ENCODE measurements around the gene PHF5A. TPM values are rescaled to one million over a fixed set of nuclear protein-coding genes. Genes with fewer than 3 reads are reported as not detected.
"Not testable (repeated sequence)": the region's sequence is repeated elsewhere in the genome, so short reads cannot be mapped to it uniquely, and the experiment has no call there.

The PHF5A gene
- total RNA-seq, 1 donor from 2014 or later: 90.3 TPM

GRCh38 chr22:41447435-41448188, 20.9 kb downstream of the PHF5A start:
- Mint-ChIP-seq H3K4me1 (peaks cover 23% of the 10 kb centered on the region), H3K27ac (peak overlapping the region; percentile 95), H3K4me3 (peak overlapping the region; percentile 96), H3K9me3 (no peaks in the 10 kb centered on the region), H3K27me3 (no peaks in the 10 kb centered on the region), H3K36me3 (ENCODE audit: low read depth) (peaks cover 24% of the 10 kb centered on the region)
- peak; percentile 89 for DNase-seq
- intact Hi-C loops (cut with micrococcal nuclease): loop anchor here (1.0 to 10.0 kb wide), 7 partner anchors 21 to 810 kb away; partner anchors contain the start of genes DESI1, EP300, MRTFA and PHF5A

GRCh38 chr22:41446639-41447434, 21.7 kb downstream of the PHF5A start, which contains the start of gene TOB2:
TSS of gene TOB2 (minus strand) at chr22:41446801. CDS start at chr22:41437345, 9,456 bp downstream.
- H3K9me3 Mint-ChIP-seq: no peaks in the 10 kb centered on the region
- DNase-seq: peak; percentile 99
- peaks cover 26% of the 10 kb centered on the region for H3K36me3 Mint-ChIP-seq (ENCODE audit: low read depth)
- H3K27me3 Mint-ChIP-seq: no peaks in the 10 kb centered on the region
- peaks cover 28% of the 10 kb centered on the region for H3K4me1 Mint-ChIP-seq
- intact Hi-C loops (cut with micrococcal nuclease): loop anchor here (1.0 to 10.0 kb wide), 5 partner anchors 145 to 810 kb away; partner anchors contain the start of genes EP300, MRTFA, RANGAP1 and ZC3H7B
- peak within 1 kb of the TSS; percentile 95 for H3K27ac Mint-ChIP-seq
- H3K4me3 Mint-ChIP-seq: peak within 1 kb of the TSS; percentile 96

GRCh38 chr22:41446057-41446501, 22.4 kb downstream of the PHF5A start:
- Mint-ChIP-seq H3K27me3 (no peaks in the 10 kb centered on the region), H3K36me3 (ENCODE audit: low read depth) (peaks cover 28% of the 10 kb centered on the region), H3K9me3 (no peaks in the 10 kb centered on the region), H3K4me3 (peak overlapping the region; percentile 96), H3K4me1 (peaks cover 28% of the 10 kb centered on the region), H3K27ac (peak overlapping the region; percentile 95)
- DNase-seq: no peak
- intact Hi-C loops (cut with micrococcal nuclease): loop anchor here (1.0 to 10.0 kb wide), 5 partner anchors 144 to 809 kb away; partner anchors contain the start of genes EP300, MRTFA, RANGAP1 and ZC3H7B

- Mint-ChIP-seq H3K9me3 (no peaks in the 10 kb centered on the region), H3K27ac (peak overlapping the region; percentile 91), H3K4me3 (peak overlapping the region; percentile 96), H3K36me3 (ENCODE audit: low read depth) (peaks cover 28% of the 10 kb centered on the region), H3K4me1 (peaks cover 28% of the 10 kb centered on the region), H3K27me3 (no peaks in the 10 kb centered on the region)
- DNase-seq: peak; percentile 80
- intact Hi-C loops (cut with micrococcal nuclease): loop anchor here (1.0 to 10.0 kb wide), 6 partner anchors 41 to 808 kb away; partner anchors contain the start of genes EP300, MRTFA, RANGAP1 and ZC3H7B
These were observed 23.1 kb downstream of the PHF5A start for GRCh38 chr22:41445129-41446056.

- Mint-ChIP-seq H3K27ac (peak overlapping the region; percentile 91), H3K4me1 (peaks cover 28% of the 10 kb centered on the region), H3K4me3 (peak overlapping the region; percentile 96), H3K9me3 (no peaks in the 10 kb centered on the region), H3K36me3 (ENCODE audit: low read depth) (peaks cover 28% of the 10 kb centered on the region), H3K27me3 (no peaks in the 10 kb centered on the region)
- intact Hi-C loops (cut with micrococcal nuclease): loop anchor here (1.0 to 10.0 kb wide), 6 partner anchors 40 to 807 kb away; partner anchors contain the start of genes DESI1, EP300, MRTFA and XRCC6
- DNase-seq: peak; percentile 96
These were observed 23.9 kb downstream of the PHF5A start for GRCh38 chr22:41444360-41445128.

GRCh38 chr22:41442240-41442792, 26.2 kb downstream of the PHF5A start:
- intact Hi-C loops (cut with micrococcal nuclease): loop anchor here (10.0 kb wide), 1 partner anchor 348 kb away; the partner anchor contains the start of gene EP300
- no peaks in the 10 kb centered on the region for H3K9me3 Mint-ChIP-seq
- H3K4me1 Mint-ChIP-seq: peaks cover 18% of the 10 kb centered on the region
- no peak for DNase-seq
- no peaks in the 10 kb centered on the region for H3K27me3 Mint-ChIP-seq
- H3K36me3 Mint-ChIP-seq (ENCODE audit: low read depth): peaks cover 30% of the 10 kb centered on the region
- H3K4me3 Mint-ChIP-seq: no peak overlapping the region
- H3K27ac Mint-ChIP-seq: peak overlapping the region; percentile 5

GRCh38 chr22:41440511-41440910, 28.0 kb downstream of the PHF5A start:
- peaks cover 18% of the 10 kb centered on the region for H3K4me1 Mint-ChIP-seq
- H3K4me3 Mint-ChIP-seq, DNase-seq, H3K27me3 Mint-ChIP-seq, H3K9me3 Mint-ChIP-seq: not testable (repeated sequence)
- intact Hi-C loops (cut with micrococcal nuclease): loop anchor here (10.0 kb wide), 1 partner anchor 346 kb away; the partner anchor contains the start of gene EP300
- H3K36me3 Mint-ChIP-seq (ENCODE audit: low read depth): peaks cover 43% of the 10 kb centered on the region
- peak overlapping the region; percentile 29 for H3K27ac Mint-ChIP-seq

- no peak for DNase-seq
- Mint-ChIP-seq H3K27ac (no peak overlapping the region), H3K9me3 (no peaks in the 10 kb centered on the region), H3K27me3 (no peaks in the 10 kb centered on the region), H3K4me3 (no peak overlapping the region), H3K36me3 (ENCODE audit: low read depth) (peaks cover 42% of the 10 kb centered on the region), H3K4me1 (peaks cover 4% of the 10 kb centered on the region)
- intact Hi-C loops (cut with micrococcal nuclease): no loop called here
These were observed 31.3 kb downstream of the PHF5A start for GRCh38 chr22:41437198-41437597.

GRCh38 chr22:41436322-41437113, 32.0 kb downstream of the PHF5A start:
- DNase-seq: no peak
- Mint-ChIP-seq H3K9me3 (no peaks in the 10 kb centered on the region), H3K4me3 (no peak overlapping the region), H3K36me3 (ENCODE audit: low read depth) (peaks cover 45% of the 10 kb centered on the region), H3K27me3 (no peaks in the 10 kb centered on the region), H3K4me1 (peaks cover 2% of the 10 kb centered on the region), H3K27ac (no peak overlapping the region)
- intact Hi-C loops (cut with micrococcal nuclease): no loop called here

GRCh38 chr22:41435560-41435959, 32.9 kb downstream of the PHF5A start:
- H3K36me3 Mint-ChIP-seq (ENCODE audit: low read depth): peaks cover 48% of the 10 kb centered on the region
- intact Hi-C loops (cut with micrococcal nuclease): no loop called here
- peaks cover 2% of the 10 kb centered on the region for H3K4me1 Mint-ChIP-seq
- no peaks in the 10 kb centered on the region for H3K9me3 Mint-ChIP-seq
- H3K27ac Mint-ChIP-seq: no peak overlapping the region
- no peaks in the 10 kb centered on the region for H3K27me3 Mint-ChIP-seq
- no peak for DNase-seq
- no peak overlapping the region for H3K4me3 Mint-ChIP-seq

GRCh38 chr22:41434361-41435003, 34.0 kb downstream of the PHF5A start:
- H3K9me3 Mint-ChIP-seq; intact Hi-C loops (cut with micrococcal nuclease); DNase-seq; H3K27me3 Mint-ChIP-seq; H3K27ac Mint-ChIP-seq; H3K4me1 Mint-ChIP-seq; H3K4me3 Mint-ChIP-seq: not testable (repeated sequence)
- peaks cover 51% of the 10 kb centered on the region for H3K36me3 Mint-ChIP-seq (ENCODE audit: low read depth)

All from activated CD4-positive, alpha-beta T cell treated with anti-CD3 and anti-CD28 coated beads, Interleukin-2, amount 10 ng/mL, durations not matched to agents 24 days and 14 days (primary cell).